GM10847 (cell line): ENCODE data around the gene ZFP69.

Experiments
- POLR2A ChIP-seq: IDR thresholded peaks from 2 replicates; pipeline ENCODE4 v1.6.1; 2011; ENCODE audit not compliant: insufficient read length; ENCODE audit errors: extremely low read depth

The ZFP69 gene

GRCh38 chr1:40477678-40478053 lies 576 bp downstream of the ZFP69 start:
- no peak for TF ChIP-seq POLR2A

GRCh38 chr1:40478276-40478675 lies 1.2 kb downstream of the ZFP69 start:
- TF ChIP-seq POLR2A = no peak

- TF ChIP-seq POLR2A = no peak
These were observed 2.1 kb downstream of the ZFP69 start for GRCh38 chr1:40479156-40479555.

GRCh38 chr1:40495315-40495903 lies 18.3 kb downstream of the ZFP69 start:
- no peak for TF ChIP-seq POLR2A

- TF ChIP-seq POLR2A = no peak
These were observed 30.9 kb downstream of the ZFP69 start for GRCh38 chr1:40507973-40508372.

- TF ChIP-seq POLR2A = peak; percentile 56
These were observed 31.6 kb downstream of the ZFP69 start, which contains the start of gene EXO5 for GRCh38 chr1:40508375-40509341. Gene EXO5 (plus strand): TSS chr1:40508767. CDS start chr1:40514545, 5,778 bp downstream.

GRCh38 chr1:40519517-40519916 lies 42.4 kb downstream of the ZFP69 start:
- TF ChIP-seq POLR2A = no peak

GRCh38 chr1:40530735-40531380 lies 53.8 kb downstream of the ZFP69 start:
- TF ChIP-seq POLR2A = no peak

GRCh38 chr1:40531381-40532061 lies 54.4 kb downstream of the ZFP69 start, which contains the start of gene ZNF684:
Gene ZNF684 (plus strand): TSS chr1:40531637. CDS start chr1:40533167, 1,530 bp downstream.
- TF ChIP-seq POLR2A = peak; percentile 75

- TF ChIP-seq POLR2A = no peak
These were observed 54.9 kb downstream of the ZFP69 start for GRCh38 chr1:40532062-40532389.

GRCh38 chr1:40532844-40533424 lies 55.8 kb downstream of the ZFP69 start:
- TF ChIP-seq POLR2A = no peak

- no peak for TF ChIP-seq POLR2A
These were observed 57.5 kb downstream of the ZFP69 start for GRCh38 chr1:40534589-40534988.

GRCh38 chr1:40535732-40536131 lies 58.6 kb downstream of the ZFP69 start:
- TF ChIP-seq POLR2A = no peak

- TF ChIP-seq POLR2A = no peak
These were observed 62.2 kb downstream of the ZFP69 start for GRCh38 chr1:40539338-40539737.
